K562 (cell line): ENCODE results near the gene OBSCN. TPM values are rescaled to one million over a fixed set of nuclear protein-coding genes. Genes with fewer than 3 reads are reported as not detected.

ENCODE experiments used
- ATAC-seq: fragments of 200-7000 bp; cut with Tn5 transposase; 3 replicates; pipeline ENCODE4 v1.9.1; 2020; ENCODE audit warnings: moderate library complexity
- BruUV-seq: library from RNA; stranded (reverse); fragments of 400-500 nt; replicated peaks from 2 replicates; lab custom pipeline; 2021; lab: Mats Ljungman, UMichigan
- CTCF ChIA-PET: fragments of 300-600 bp; formaldehyde crosslinking; extraction: SDS; loops from one replicate; lab custom pipeline; 2021; ENCODE audit warnings: low intra/inter-chr PET ratio; lab: Yijun Ruan, JAX
- POLR2A ChIA-PET: fragments of 300-600, 350-650 bp; sonication (Branson Sonifier 250); formaldehyde crosslinking; extraction: SDS; loops from one replicate; lab custom pipeline; 2021; ENCODE audit warnings: antibody characterized with exemption, inconsistent platforms; lab: Yijun Ruan, JAX
- DNase-seq, 4 experiments: peaks; one replicate each; pipeline versions ENCODE4 v3.0.0 to v3.0.0-alpha.2; 2011 to 2018; ENCODE audit warnings: low spot score in 3 of 4, mixed read lengths in 3 of 4; ENCODE audit errors: extremely low read depth in 1 of 4
- FAIRE-seq: peaks from 2 replicates; lab custom pipeline; 2011; peaks lifted over from hg19 to GRCh38; lab: Jason Lieb, UNC
- H2AFZ ChIP-seq: 2 replicates; pipeline ENCODE4 v1.6.0; 2011; ENCODE audit warnings: low read depth, low read length, control low read depth, inconsistent platforms
- H3K27ac ChIP-seq: fragments of 200-600 bp; 3 replicates; pipeline ENCODE4 v1.8.0; 2011; ENCODE audit warnings: low read depth, mild to moderate bottlenecking, control low read depth, inconsistent platforms, low read length, moderate library complexity, mixed read lengths; ENCODE audit errors: extremely low read depth
- H3K27me3 ChIP-seq, 2 experiments: fragments of 300-600 bp in 1 of 2; 2 replicates in 1 of 2; 3 replicates in 1 of 2; pipeline versions ENCODE4 v1.6.0 to v1.8.0; 2011; ENCODE audit warnings: inconsistent platforms in 2 of 2, low read length in 2 of 2, mild to moderate bottlenecking in 1 of 2, mixed read lengths in 1 of 2, moderate library complexity in 1 of 2; ENCODE audit not compliant: control insufficient read depth in 2 of 2, insufficient read depth in 2 of 2
- H3K36me3 ChIP-seq: fragments of 300-600 bp; 3 replicates; pipeline ENCODE4 v1.8.0; 2011; ENCODE audit warnings: mild to moderate bottlenecking, low read length, inconsistent platforms; ENCODE audit not compliant: control insufficient read depth, insufficient read depth
- H3K4me1 ChIP-seq, 2 experiments: fragments of 200-600 bp in 1 of 2; replicated peaks in 1 of 2; 2 replicates in 1 of 2; 3 replicates in 1 of 2; pipeline versions ENCODE4 v1.5.1 to v1.8.0; 2011; ENCODE audit warnings: inconsistent platforms in 2 of 2, low read length in 2 of 2, mild to moderate bottlenecking in 1 of 2, mixed read lengths in 1 of 2, moderate library complexity in 1 of 2; ENCODE audit not compliant: control insufficient read depth in 2 of 2, insufficient read depth in 2 of 2
- H3K4me2 ChIP-seq: 2 replicates; pipeline ENCODE4 v1.6.1; 2011; ENCODE audit warnings: low read length, control low read depth, inconsistent platforms, mixed read lengths; ENCODE audit not compliant: insufficient read depth
- H3K4me3 ChIP-seq: fragments of 200-600 bp; sonication (generic), shearing (Covaris generic); 2 replicates; pipeline ENCODE4 v1.5.1; 2016; ENCODE audit warnings: control low read depth, inconsistent platforms
- H3K79me2 ChIP-seq: fragments of 200-600 bp; 3 replicates; pipeline ENCODE4 v1.8.0; 2011; ENCODE audit warnings: low read length, inconsistent platforms; ENCODE audit not compliant: control insufficient read depth, insufficient read depth
- H3K9ac ChIP-seq, 2 experiments: 2 replicates each; pipeline versions ENCODE4 v1.6.0 to v1.6.1; 2011; ENCODE audit warnings: low read depth in 2 of 2, low read length in 2 of 2, control low read depth in 1 of 2, inconsistent platforms in 1 of 2, mild to moderate bottlenecking in 1 of 2, mixed read lengths in 1 of 2; ENCODE audit not compliant: insufficient read depth in 1 of 2
- H3K9me1 ChIP-seq: one replicate; pipeline ENCODE4 v1.6.0; 2011; ENCODE audit warnings: inconsistent platforms, mild to moderate bottlenecking, low read length, moderate library complexity; ENCODE audit not compliant: control insufficient read depth, insufficient read depth
- H3K9me3 ChIP-seq: replicated peaks from 2 replicates; pipeline ENCODE4 v1.5.1; 2011; ENCODE audit warnings: low read depth, low read length, inconsistent platforms; ENCODE audit not compliant: control insufficient read depth, insufficient read depth
- H4K20me1 ChIP-seq: replicated peaks from 2 replicates; pipeline ENCODE4 v1.6.1; 2011; ENCODE audit warnings: low read length, inconsistent platforms, mixed read lengths; ENCODE audit not compliant: control insufficient read depth, insufficient read depth
- ARID1B ChIP-seq: fragments of 450-650 bp; IDR thresholded peaks from 2 replicates; pipeline ENCODE4 v1.6.1; 2016; ENCODE audit warnings: antibody characterized with exemption, mild to moderate bottlenecking, inconsistent platforms
- BCL6 ChIP-seq: fragments of 250-450 bp; sonication (Bioruptor Pico); IDR thresholded peaks from 2 replicates; pipeline ENCODE4 v1.4.0; 2020
- DDX20 ChIP-seq: fragments of 450-650 bp; IDR thresholded peaks from 2 replicates; pipeline ENCODE4 v1.6.1; 2016; ENCODE audit warnings: missing genetic modification characterization, low read depth, mild to moderate bottlenecking, missing compliant biosample characterization, moderate library complexity
- HMGXB4 ChIP-seq: sonication (generic); formaldehyde crosslinking; IDR thresholded peaks from 2 replicates; pipeline ENCODE4 v1.8.1; 2023; ENCODE audit warnings: mild to moderate bottlenecking, missing genetic modification reagents
- NFE2L1 ChIP-seq: fragments of 450-650 bp; IDR thresholded peaks from 2 replicates; pipeline ENCODE4 v1.6.1; 2016; ENCODE audit warnings: missing genetic modification characterization, low read depth, mild to moderate bottlenecking, missing compliant biosample characterization, moderate library complexity, borderline replicate concordance
- NR3C1 ChIP-seq: sonication (generic); formaldehyde crosslinking; IDR thresholded peaks from 2 replicates; pipeline ENCODE4 v1.8.1; 2022; ENCODE audit warnings: missing genetic modification reagents
- SREBF1 ChIP-seq: fragments of 150-350 bp; IDR thresholded peaks from 2 replicates; pipeline ENCODE4 v1.6.1; 2014; ENCODE audit warnings: antibody characterized with exemption, low read depth, low read length, borderline replicate concordance
- TARDBP ChIP-seq: fragments of 450-650 bp; IDR thresholded peaks from 2 replicates; pipeline ENCODE4 v1.6.1; 2016
- TEAD4 ChIP-seq, 2 experiments: sonication (generic) in 1 of 2; formaldehyde crosslinking in 1 of 2; IDR thresholded peaks; 2 replicates each; pipeline versions ENCODE4 v1.6.1 to v1.8.0; 2012 to 2022; ENCODE audit warnings: borderline replicate concordance in 1 of 2, inconsistent platforms in 1 of 2, low read length in 1 of 2, mild to moderate bottlenecking in 1 of 2, missing genetic modification reagents in 1 of 2
- TSC22D4 ChIP-seq: fragments of 450-650 bp; IDR thresholded peaks from 2 replicates; pipeline ENCODE4 v1.6.1; 2016; ENCODE audit warnings: missing genetic modification characterization, missing biosample characterization, control low read depth
- ZNF133 ChIP-seq: fragments of 250-450 bp; sonication (Bioruptor Pico); IDR thresholded peaks from 2 replicates; pipeline ENCODE4 v1.4.0; 2020; ENCODE audit warnings: mild to moderate bottlenecking
- ZNF431 ChIP-seq: sonication (generic); formaldehyde crosslinking; IDR thresholded peaks from 2 replicates; pipeline ENCODE4 v1.8.0; 2022; ENCODE audit warnings: mild to moderate bottlenecking, missing genetic modification reagents
- ZNF444 ChIP-seq: fragments of 250-450 bp; sonication (Bioruptor Pico); IDR thresholded peaks from 2 replicates; pipeline ENCODE4 v1.4.0; 2020; ENCODE audit warnings: mild to moderate bottlenecking, moderate library complexity
- ZNF668 ChIP-seq: fragments of 250-450 bp; sonication (Bioruptor Pico); IDR thresholded peaks from 2 replicates; pipeline ENCODE4 v1.8.0; 2022; ENCODE audit warnings: mild to moderate bottlenecking, inconsistent platforms
- ZNF695 ChIP-seq: fragments of 450-650 bp; formaldehyde crosslinking; IDR thresholded peaks from 2 replicates; pipeline ENCODE4 v1.4.0; 2020; ENCODE audit warnings: mild to moderate bottlenecking, moderate library complexity
- WGBS: fragments of 100-300 bp; shearing (Covaris generic); methylation state at CpG from one replicate; pipeline ENCODE4 v1.1.6; 2016; ENCODE audit warnings: low coverage, mixed read lengths; ENCODE audit not compliant: insufficient coverage; ENCODE audit errors: missing lambda C conversion rate; 5-methylcytosine and 5-hydroxymethylcytosine counted together
- in situ Hi-C: fragments of 300-500 bp; cut with MboI; formaldehyde crosslinking; loops from 4 replicates; pipeline ENCODE4 v1.15.0; 2018; ENCODE audit warnings: inconsistent platforms, mixed read lengths
- intact Hi-C: fragments of 100-400 bp; cut with micrococcal nuclease; formaldehyde crosslinking; loops from 2 replicates; pipeline ENCODE4 v1.14.2; 2022
- polyA plus RNA-seq, 8 experiments: library from polyadenylated mRNA; depleted of rRNA in 4 of 8; stranded (reverse) in 5 of 8; unstranded in 3 of 8; fragments of >200 nt; fragmentation: Nextera tagmentation in 2 of 8; fragmentation: Illumina TruSeq in 1 of 8; extraction: Ambion mirVana in 2 of 8; extraction: Trizol in 1 of 8; gene quantifications; 2 replicates each; pipeline versions ENCODE4 v1.2.1 to v1.2.3, GENCODE V29; 2011 to 2014; ENCODE audit warnings: inconsistent platforms in 1 of 8, missing spikeins in 1 of 8
- total RNA-seq, 7 experiments: library from RNA; depleted of rRNA in 6 of 7; stranded (reverse); fragments of >200 nt in 6 of 7; fragmentation: Illumina TruSeq in 2 of 7; extraction: Trizol in 2 of 7; gene quantifications; 2 replicates each; pipeline versions ENCODE4 v1.2.1 to v1.2.3, GENCODE V29; 2011 to 2021; ENCODE audit warnings: low replicate concordance in 1 of 7
- TF ChIP-seq, protein P1 (sequence below): fragments of 250-450 bp; sonication (Bioruptor Pico); IDR thresholded peaks from 2 replicates; pipeline ENCODE4 v1.5.0; 2021
- TF ChIP-seq, protein P2 (sequence below): fragments of 450-650 bp; formaldehyde crosslinking; IDR thresholded peaks from 2 replicates; pipeline ENCODE4 v1.4.0; 2022; ENCODE audit warnings: missing genetic modification characterization

Gene OBSCN
- total and polyA plus RNA-seq, 9 of the 15 experiments (the other 6 are each of a cell fraction or from before 2014, with no cell fraction given) = 0.18 to 19.7 (median 3.6) TPM

DNA sequence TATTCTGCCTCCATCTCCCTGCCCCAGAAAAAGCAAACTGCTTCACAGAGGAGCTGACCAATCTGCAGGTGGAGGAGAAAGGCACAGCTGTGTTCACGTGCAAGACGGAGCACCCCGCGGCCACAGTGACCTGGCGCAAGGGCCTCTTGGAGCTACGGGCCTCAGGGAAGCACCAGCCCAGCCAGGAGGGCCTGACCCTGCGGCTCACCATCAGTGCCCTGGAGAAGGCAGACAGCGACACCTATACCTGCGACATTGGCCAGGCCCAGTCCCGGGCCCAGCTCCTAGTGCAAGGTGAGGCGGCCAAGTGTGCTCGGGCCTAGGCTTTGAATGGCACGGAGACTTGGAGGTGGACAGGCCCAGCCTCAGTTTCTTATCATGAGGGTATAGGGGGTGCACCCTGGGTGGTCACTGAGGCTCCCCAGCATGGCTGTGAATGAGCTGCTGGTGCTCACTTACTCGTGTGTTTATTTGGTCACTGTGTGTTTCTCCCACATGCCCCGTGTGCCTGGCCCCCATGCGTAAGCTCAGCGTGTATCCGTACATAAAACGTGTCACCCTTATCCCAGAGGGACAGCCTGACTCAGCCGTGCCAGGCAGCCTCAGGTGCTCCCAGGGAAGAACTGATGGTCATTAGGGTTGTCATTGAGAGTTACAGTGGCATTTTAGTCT lies 75.8 kb downstream of the OBSCN start:
- no peak overlapping the region for H2AFZ ChIP-seq
- H3K36me3 ChIP-seq = no peaks in the 10 kb centered on the region
- H3K4me1 ChIP-seq = peaks cover 0 to 52% of the 10 kb centered on the region in 2 experiments; a peak in 1 of 5 replicates
- BruUV-seq = no TSS peak
- POLR2A ChIA-PET = interaction anchor here (0.8 to 1.3 kb wide), 4 partner anchors 8 to 174 kb away, joined by 3 read pairs; a partner anchor contains a TSS
- H3K79me2 ChIP-seq = no peaks in the 10 kb centered on the region
- DNase-seq = no peak
- 70% methylated on average over 20 of the region's 20 CpGs for WGBS
- H3K4me3 ChIP-seq = no peak overlapping the region
- intact Hi-C loops = no loop called here
- FAIRE-seq = no peak
- CTCF ChIA-PET = no interaction called here
- H4K20me1 ChIP-seq = no peaks in the 10 kb centered on the region; the same call in 1 of the 2 replicates
- ATAC-seq = no peak
- H3K4me2 ChIP-seq = no peak overlapping the region
- H3K9me3 ChIP-seq = no peaks in the 10 kb centered on the region
- no peaks in the 10 kb centered on the region for H3K9me1 ChIP-seq
- H3K9ac ChIP-seq = peak overlapping the region in 1 of 2 experiments; percentile 55; a peak in 1 of 4 replicates
- TF ChIP-seq, protein P1, sequence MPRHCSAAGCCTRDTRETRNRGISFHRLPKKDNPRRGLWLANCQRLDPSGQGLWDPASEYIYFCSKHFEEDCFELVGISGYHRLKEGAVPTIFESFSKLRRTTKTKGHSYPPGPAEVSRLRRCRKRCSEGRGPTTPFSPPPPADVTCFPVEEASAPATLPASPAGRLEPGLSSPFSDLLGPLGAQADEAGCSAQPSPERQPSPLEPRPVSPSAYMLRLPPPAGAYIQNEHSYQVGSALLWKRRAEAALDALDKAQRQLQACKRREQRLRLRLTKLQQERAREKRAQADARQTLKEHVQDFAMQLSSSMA (CRISPR knock-in tag) = no peak
- TF ChIP-seq BCL6 (CRISPR knock-in tag) = no peak
- no peak for TF ChIP-seq ZNF695 (CRISPR knock-in tag)
- no peak for TF ChIP-seq TARDBP
- no peak for TF ChIP-seq SREBF1
- TF ChIP-seq HMGXB4 (CRISPR knock-in tag) = no peak
- TF ChIP-seq ARID1B = no peak
- no peak for TF ChIP-seq NR3C1 (CRISPR knock-in tag)
- no peak for TF ChIP-seq ZNF431 (CRISPR knock-in tag)
- TF ChIP-seq TSC22D4 = no peak
- TF ChIP-seq ZNF444 (CRISPR knock-in tag) = no peak
- TF ChIP-seq ZNF668 = no peak
- no peak for TF ChIP-seq TEAD4 (IDR thresholded peaks at IDR 0.05; ENCODE audit: low read length)
- no peak for TF ChIP-seq TEAD4 (CRISPR knock-in tag; IDR thresholded peaks at IDR 0.05; ENCODE audit: borderline replicate concordance)
- TF ChIP-seq NFE2L1 = no peak
- TF ChIP-seq, protein P2, sequence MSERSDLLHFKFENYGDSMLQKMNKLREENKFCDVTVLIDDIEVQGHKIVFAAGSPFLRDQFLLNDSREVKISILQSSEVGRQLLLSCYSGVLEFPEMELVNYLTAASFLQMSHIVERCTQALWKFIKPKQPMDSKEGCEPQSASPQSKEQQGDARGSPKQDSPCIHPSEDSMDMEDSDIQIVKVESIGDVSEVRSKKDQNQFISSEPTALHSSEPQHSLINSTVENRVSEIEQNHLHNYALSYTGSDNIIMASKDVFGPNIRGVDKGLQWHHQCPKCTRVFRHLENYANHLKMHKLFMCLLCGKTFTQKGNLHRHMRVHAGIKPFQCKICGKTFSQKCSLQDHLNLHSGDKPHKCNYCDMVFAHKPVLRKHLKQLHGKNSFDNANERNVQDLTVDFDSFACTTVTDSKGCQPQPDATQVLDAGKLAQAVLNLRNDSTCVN = no peak
- TF ChIP-seq DDX20 (tag) = no peak
- TF ChIP-seq ZNF133 (CRISPR knock-in tag) = no peak
- TF ChIP-seq, all 486 proteins: peak for 0
- peaks cover 23 to 32% of the 10 kb centered on the region in 2 experiments; a peak in 4 of 5 replicates for H3K27me3 ChIP-seq
- H3K27ac ChIP-seq = no peak overlapping the region
- in situ Hi-C loops = no loop called here
